ENCODE results near the gene ADAM10.

ADAM10 gene

GRCh38 chr15:58549013-58549784, 200.3 kb downstream of the ADAM10 start:
- no peak for FAIRE-seq

- no peak for FAIRE-seq
These were observed 201.0 kb downstream of the ADAM10 start for GRCh38 chr15:58548308-58549012.

- FAIRE-seq: no peak
These were observed 201.7 kb downstream of the ADAM10 start for GRCh38 chr15:58547628-58548307.

GRCh38 chr15:58546635-58547627, 202.6 kb downstream of the ADAM10 start:
- no peak for FAIRE-seq

- no peak for FAIRE-seq
These were observed 203.4 kb downstream of the ADAM10 start for GRCh38 chr15:58546066-58546591.

- FAIRE-seq: no peak
These were observed 204.0 kb downstream of the ADAM10 start for GRCh38 chr15:58545307-58546065.

GRCh38 chr15:58544756-58545155, 204.8 kb downstream of the ADAM10 start:
- FAIRE-seq: no peak

GRCh38 chr15:58543664-58544335, 205.7 kb downstream of the ADAM10 start:
- FAIRE-seq: no peak

- FAIRE-seq: no peak
These were observed 208.0 kb downstream of the ADAM10 start for GRCh38 chr15:58541410-58542087.

GRCh38 chr15:58539548-58539947, 210.0 kb downstream of the ADAM10 start:
- no peak for FAIRE-seq

GRCh38 chr15:58538901-58539300, 210.6 kb downstream of the ADAM10 start:
- FAIRE-seq: no peak

All from colon (tissue), 2 donors.